HG03354 (cell line): ENCODE measurements around the gene ZNF749.

ENCODE experiments used
- ATAC-seq: cut with Tn5 transposase; IDR thresholded peaks from one replicate; pipeline ENCODE4 v1.9.1; 2021; ENCODE audit warnings: mild to moderate bottlenecking; ENCODE audit not compliant: unreplicated experiment, poor library complexity, severe bottlenecking

Gene ZNF749

DNA sequence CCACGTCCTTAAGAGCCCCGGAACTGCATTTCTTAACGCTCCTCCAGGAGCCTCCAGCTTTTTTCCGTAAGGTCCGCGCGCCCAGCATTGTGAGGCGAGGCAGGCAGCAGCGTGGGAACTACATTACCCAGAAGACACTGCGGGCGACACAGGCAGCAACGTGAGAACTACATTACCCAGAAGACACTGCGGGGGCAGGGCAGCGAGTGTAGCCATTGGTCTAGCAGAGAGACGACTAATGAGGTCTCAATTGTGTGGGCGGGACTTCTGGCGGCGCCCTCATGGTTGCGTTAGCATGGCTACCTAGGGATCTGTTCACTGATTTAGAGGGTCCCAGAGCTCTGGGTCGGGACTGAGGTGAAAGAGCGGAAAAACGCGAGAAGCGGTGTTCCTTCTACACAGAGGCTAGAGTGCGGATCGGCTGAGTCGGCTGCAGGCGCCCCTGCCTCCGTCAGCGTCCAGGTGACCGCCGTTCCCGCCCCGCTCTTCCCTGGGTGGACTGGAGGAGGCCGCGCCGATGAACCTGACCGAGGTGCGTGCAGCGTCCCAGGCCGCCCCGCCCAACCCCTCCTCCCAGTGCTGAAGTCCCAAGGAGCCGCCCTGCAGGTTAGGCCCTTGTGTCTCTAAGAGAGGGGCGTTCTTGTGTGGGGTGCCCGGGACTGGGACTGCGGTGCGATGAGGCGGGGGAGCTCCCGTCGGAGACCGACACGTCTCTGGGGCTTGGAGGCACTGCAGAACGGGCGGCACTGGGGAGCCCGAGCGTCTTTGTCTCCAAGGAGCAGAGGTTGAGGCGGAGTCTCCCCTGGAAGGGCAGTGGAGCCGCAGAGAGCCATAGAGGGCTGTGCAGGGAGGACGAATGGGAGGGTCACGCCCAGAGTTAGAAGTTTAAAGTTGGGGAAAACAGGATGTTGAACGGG, at the start of gene ZNF749:
Gene ZNF749 (plus strand): TSS at position 264 of the 917 bp plus-strand sequence. CDS start 254 bp downstream, at position 518.
- peak; percentile 98 for ATAC-seq

GRCh38 chr19:57389194-57389729, 45.9 kb upstream of the ZNF749 start:
- no peak for ATAC-seq

- ATAC-seq, result peak; percentile 98
Measured at GRCh38 chr19:57389730-57390598, 45.2 kb upstream of the ZNF749 start, which contains the start of gene ZNF548. Gene ZNF548, plus strand, starts transcription at chr19:57389854. Its CDS starts 246 bp downstream, at chr19:57390100.

DNA sequence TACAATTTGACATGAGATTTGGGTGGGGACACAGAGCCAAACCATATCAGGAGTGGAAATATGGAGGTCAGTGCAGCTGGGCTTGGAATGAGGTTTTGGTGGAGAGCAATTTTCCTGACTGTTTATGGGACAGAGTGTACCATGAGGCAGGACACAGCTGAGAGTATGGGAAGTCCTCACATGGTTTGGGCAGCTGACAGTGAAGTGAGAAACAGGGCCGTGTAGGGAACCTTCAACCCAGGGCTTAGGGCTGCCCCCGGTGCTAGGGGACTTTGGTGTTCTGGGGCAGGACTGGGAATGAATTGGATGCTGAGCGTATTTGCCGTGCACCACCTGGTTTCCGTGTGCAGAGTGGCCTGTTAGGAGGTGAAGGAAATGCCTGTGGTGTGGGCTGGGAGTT, 39.4 kb upstream of the ZNF749 start:
- no peak for ATAC-seq

GRCh38 chr19:57398868-57399267, 36.3 kb upstream of the ZNF749 start:
- no peak for ATAC-seq

- no peak for ATAC-seq
Measured at GRCh38 chr19:57403737-57404563, 31.2 kb upstream of the ZNF749 start.

DNA sequence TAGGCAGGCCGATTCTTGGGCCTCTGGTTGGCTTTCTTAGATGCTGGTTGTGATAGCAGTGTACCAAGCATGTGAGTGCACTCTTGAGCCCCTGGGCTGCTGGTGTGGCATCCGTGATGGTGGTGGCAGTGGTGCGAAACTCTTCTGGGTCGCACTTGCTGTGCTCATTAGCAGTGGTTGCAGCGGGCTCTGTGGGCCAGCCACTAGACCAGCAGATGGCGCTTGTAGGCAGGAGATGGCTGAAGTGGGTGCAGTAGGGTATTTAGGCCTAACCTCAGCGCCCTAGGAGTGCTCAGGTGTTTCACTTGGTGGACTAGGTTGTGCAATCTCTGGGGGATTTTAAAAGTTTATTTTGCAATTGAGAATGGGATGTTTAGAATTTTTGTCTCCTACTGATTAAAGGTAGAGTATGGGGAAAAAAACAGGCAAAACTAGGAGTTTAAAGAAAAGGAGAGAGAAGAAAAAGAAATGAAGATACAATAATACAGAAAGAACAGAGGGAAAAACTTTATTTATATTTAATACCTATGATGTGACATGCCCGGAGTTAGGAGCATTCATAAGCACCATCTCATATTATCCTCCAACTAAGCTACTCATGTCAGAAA, 28.5 kb upstream of the ZNF749 start:
- no peak for ATAC-seq

GRCh38 chr19:57410877-57411671, 24.1 kb upstream of the ZNF749 start, which contains the start of gene ZNF17:
Gene ZNF17, plus strand, starts transcription at chr19:57411161. Its CDS starts 2,455 bp downstream, at chr19:57413616.
- ATAC-seq, result peak; percentile 99

DNA sequence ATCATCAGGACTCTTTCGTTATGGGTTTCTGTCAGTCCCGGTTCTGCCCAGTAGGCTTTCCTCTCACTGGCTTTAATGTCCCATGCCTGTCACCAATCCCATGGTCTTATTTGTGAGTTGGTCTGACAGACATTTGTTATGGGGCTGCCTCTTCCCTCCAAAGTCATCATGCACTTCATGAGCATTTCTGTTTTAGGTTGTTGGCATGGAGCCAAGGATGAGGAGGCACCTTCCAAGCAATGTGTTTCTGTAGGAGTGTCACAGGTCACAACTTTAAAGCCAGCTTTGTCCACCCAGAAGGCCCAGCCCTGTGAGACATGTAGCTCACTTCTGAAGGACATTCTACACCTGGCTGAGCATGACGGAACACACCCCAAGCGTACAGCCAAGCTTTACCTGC, 15.7 kb upstream of the ZNF749 start:
- no peak for ATAC-seq

- ATAC-seq, result no peak
Measured at GRCh38 chr19:57421037-57421436, 14.1 kb upstream of the ZNF749 start.

- peak; percentile 24 for ATAC-seq
Measured at GRCh38 chr19:57434386-57435061, 601 bp upstream of the ZNF749 start.

DNA sequence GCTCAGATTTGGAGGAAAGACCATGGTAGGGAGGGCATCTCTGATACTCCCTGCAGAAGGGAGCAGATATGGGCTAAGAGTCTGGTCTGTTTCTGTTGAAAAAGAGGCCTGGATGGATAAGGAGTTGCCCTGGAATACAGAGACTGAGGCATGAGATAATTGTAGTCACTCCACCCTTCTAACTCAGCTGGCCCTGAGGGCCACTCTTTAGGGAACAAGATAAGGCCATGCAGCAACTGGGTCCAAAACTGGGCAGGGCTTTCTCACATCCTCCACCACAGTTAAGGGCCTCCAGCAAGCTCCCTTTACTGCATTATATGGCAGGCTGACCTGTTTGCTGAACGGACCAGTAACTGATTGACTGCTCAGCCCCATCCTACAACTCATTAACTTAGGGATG, 1.3 kb downstream of the ZNF749 start:
- ATAC-seq, result no peak

GRCh38 chr19:57437931-57438330, 2.8 kb downstream of the ZNF749 start:
- no peak for ATAC-seq

- no peak for ATAC-seq
Measured at GRCh38 chr19:57438925-57439324, 3.8 kb downstream of the ZNF749 start.

DNA sequence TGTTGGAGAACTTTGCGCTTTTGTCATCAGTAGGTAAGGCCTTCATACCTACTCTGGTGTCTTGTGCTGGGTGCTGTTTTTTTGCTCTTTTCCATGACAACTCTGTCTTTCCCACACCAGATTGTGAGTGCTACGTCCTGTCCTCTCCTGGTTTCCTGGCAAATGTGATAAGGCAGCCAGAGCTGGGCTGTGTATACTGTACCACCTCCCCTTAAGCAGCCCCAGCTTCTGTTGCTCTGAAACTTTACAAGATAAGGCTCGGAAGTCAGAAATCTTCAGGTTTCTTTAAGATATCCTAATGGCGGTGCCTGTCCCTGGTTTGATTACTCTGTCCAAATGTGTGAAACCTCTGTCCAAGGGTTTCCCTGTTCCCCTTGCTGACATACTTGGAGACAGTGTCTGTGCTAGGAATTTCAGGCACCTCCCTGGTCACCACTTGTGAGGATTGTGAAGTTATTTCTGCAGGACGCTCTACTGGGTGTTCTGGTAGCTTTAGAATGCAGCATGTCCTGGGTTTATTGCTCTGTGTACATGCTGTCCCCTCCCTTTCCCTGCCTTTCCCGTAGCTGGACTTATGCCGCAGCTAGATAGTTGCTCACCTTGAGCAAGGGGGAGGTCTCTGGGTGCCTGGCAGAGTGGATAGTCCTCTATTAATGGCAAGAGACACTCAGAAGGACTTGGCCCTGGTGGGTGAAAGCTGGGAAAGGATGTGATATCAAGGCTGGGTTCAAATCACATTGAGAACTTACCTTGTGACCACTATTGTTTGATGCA, 7.0 kb downstream of the ZNF749 start:
- no peak for ATAC-seq

GRCh38 chr19:57443121-57443696, 8.1 kb downstream of the ZNF749 start:
- ATAC-seq, result no peak
